Neural cell (in vitro differentiated cells): ENCODE data around the gene CLN6. TPM values are rescaled to one million over a fixed set of nuclear protein-coding genes. Genes with fewer than 3 reads are reported as not detected.

Experiments
- H2AFZ ChIP-seq: fragments of 200-600, 300-800 bp; sonication (generic), shearing (Covaris generic); 2 replicates; pipeline ENCODE4 v1.6.0; 2014; ENCODE audit warnings: low read depth, mild to moderate bottlenecking, antibody characterized with exemption, low read length, moderate library complexity
- H3F3A ChIP-seq: fragments of 200-600 bp; shearing (Covaris generic); 2 replicates; pipeline ENCODE4 v1.6.1; 2016; ENCODE audit warnings: mild to moderate bottlenecking, moderate library complexity, mixed read lengths, antibody characterized with exemption, low read length; ENCODE audit not compliant: insufficient read depth, poor library complexity, severe bottlenecking
- H3K27ac ChIP-seq: fragments of 200-600, 300-800 bp; sonication (generic), shearing (Covaris generic); 2 replicates; pipeline ENCODE4 v1.5.1; 2014; ENCODE audit warnings: mild to moderate bottlenecking, low read length, moderate library complexity
- H3K27me3 ChIP-seq: fragments of 300-800, 200-600 bp; sonication (generic), shearing (Covaris generic); 2 replicates; pipeline ENCODE4 v1.6.0; 2014; ENCODE audit warnings: mild to moderate bottlenecking, low read depth, low read length, moderate library complexity; ENCODE audit not compliant: insufficient read depth
- H3K36me3 ChIP-seq: fragments of 300-800, 200-600 bp; sonication (generic), shearing (Covaris generic); 2 replicates; pipeline ENCODE4 v1.5.1; 2014; ENCODE audit warnings: mild to moderate bottlenecking, antibody characterized with exemption, low read length, moderate library complexity; ENCODE audit not compliant: insufficient read depth
- H3K4me2 ChIP-seq: fragments of 300-800, 200-600 bp; sonication (generic), shearing (Covaris generic); 2 replicates; pipeline ENCODE4 v1.6.0; 2014; ENCODE audit warnings: mild to moderate bottlenecking, low read length
- H3K4me3 ChIP-seq: fragments of 300-800, 200-600 bp; sonication (generic), shearing (Covaris generic); 2 replicates; pipeline ENCODE4 v1.5.1; 2014; ENCODE audit warnings: mild to moderate bottlenecking, low read length, moderate library complexity
- H3K79me2 ChIP-seq: fragments of 200-600 bp; shearing (Covaris generic); replicated peaks from 2 replicates; pipeline ENCODE4 v1.6.0; 2014; ENCODE audit warnings: mild to moderate bottlenecking, low read length, moderate library complexity; ENCODE audit not compliant: insufficient read depth
- H3K9ac ChIP-seq: fragments of 300-800, 200-600 bp; sonication (generic), shearing (Covaris generic); 2 replicates; pipeline ENCODE4 v1.6.1; 2016; ENCODE audit warnings: mild to moderate bottlenecking, low read length, mixed read lengths
- H3K9me2 ChIP-seq: fragments of 200-600 bp; shearing (Covaris generic); 2 replicates; pipeline ENCODE4 v1.6.1; 2016; ENCODE audit warnings: mild to moderate bottlenecking, low read length, mixed read lengths; ENCODE audit not compliant: insufficient read depth
- H3K9me3 ChIP-seq: fragments of 200-600, 300-800 bp; sonication (generic), shearing (Covaris generic); 2 replicates; pipeline ENCODE4 v1.6.1; 2016; ENCODE audit warnings: mild to moderate bottlenecking, mixed run types, low read length, moderate library complexity, mixed read lengths
- H4K20me1 ChIP-seq: fragments of 200-600 bp; shearing (Covaris generic); 2 replicates; pipeline ENCODE4 v1.6.1; 2016; ENCODE audit warnings: mild to moderate bottlenecking, mixed run types; ENCODE audit not compliant: insufficient read depth
- CTCF ChIP-seq: fragments of 450-650 bp; IDR thresholded peaks from 2 replicates; pipeline ENCODE4 v1.5.1; 2014; ENCODE audit warnings: antibody characterized with exemption, mild to moderate bottlenecking, moderate library complexity; ENCODE audit not compliant: poor library complexity, severe bottlenecking
- EP300 ChIP-seq: fragments of 450-650 bp; conservative IDR thresholded peaks from 2 replicates; pipeline ENCODE4 v1.6.1; 2014; ENCODE audit warnings: antibody characterized with exemption, mild to moderate bottlenecking, moderate library complexity; ENCODE audit not compliant: poor library complexity, severe bottlenecking
- EZH2 ChIP-seq: fragments of 200-600, 300-800 bp; shearing (Covaris generic), sonication (generic); IDR thresholded peaks from 2 replicates; pipeline ENCODE4 v1.6.1; 2014; ENCODE audit warnings: antibody characterized with exemption, low read length, borderline replicate concordance, mild to moderate bottlenecking; ENCODE audit not compliant: insufficient read depth, poor library complexity, severe bottlenecking
- MXI1 ChIP-seq: fragments of 450-650 bp; conservative IDR thresholded peaks from 2 replicates; pipeline ENCODE4 v1.6.1; 2014; ENCODE audit warnings: antibody characterized with exemption, mild to moderate bottlenecking; ENCODE audit not compliant: poor library complexity, severe bottlenecking
- POLR2AphosphoS5 ChIP-seq: IDR thresholded peaks from 2 replicates; pipeline ENCODE4 v1.6.1; 2012
- RAD21 ChIP-seq: fragments of 450-650 bp; conservative IDR thresholded peaks from 2 replicates; pipeline ENCODE4 v1.6.1; 2014; ENCODE audit warnings: antibody characterized with exemption, mild to moderate bottlenecking, moderate library complexity
- SMC3 ChIP-seq: fragments of 450-650 bp; conservative IDR thresholded peaks from 2 replicates; pipeline ENCODE4 v1.6.1; 2014; ENCODE audit warnings: antibody characterized with exemption, mild to moderate bottlenecking, moderate library complexity; ENCODE audit not compliant: poor library complexity
- TAF1 ChIP-seq: IDR thresholded peaks from 2 replicates; pipeline ENCODE4 v1.6.1; 2012; ENCODE audit warnings: low read depth
- polyA plus RNA-seq: library from polyadenylated mRNA; depleted of rRNA; stranded (reverse); fragments of >200 nt; gene quantifications from 2 replicates; pipeline ENCODE4 v1.2.3, GENCODE V29; 2014
- TF ChIP-seq, protein P1 (sequence below): IDR thresholded peaks from 2 replicates; pipeline ENCODE4 v1.6.1; 2012; ENCODE audit warnings: borderline replicate concordance

Gene CLN6
- polyA plus RNA-seq, 1 donor from 2014 or later: 4.9 TPM

- Histone ChIP-seq H3K27me3 (no peaks in the 10 kb centered on the region), H3F3A (no peaks in the 10 kb centered on the region), H3K79me2 (no peaks in the 10 kb centered on the region), H3K9ac (peak overlapping the region; percentile 72), H4K20me1 (no peaks in the 10 kb centered on the region), H3K9me2 (no peaks in the 10 kb centered on the region), H3K9me3 (no peaks in the 10 kb centered on the region), H3K36me3 (no peaks in the 10 kb centered on the region), H3K4me2 (peak overlapping the region; percentile 73), H2AFZ (peak overlapping the region; percentile 27), H3K4me3 (peak overlapping the region; percentile 85), H3K27ac (no peak overlapping the region)
- peak; percentile 9 for TF ChIP-seq SMC3
- no peak for TF ChIP-seq RAD21
Observed at GRCh38 chr15:68228971-68229385, 550 bp downstream of the CLN6 start.

- H3F3A ChIP-seq: no peaks in the 10 kb centered on the region
- peak overlapping the region; percentile 73 for H3K4me2 ChIP-seq
- no peaks in the 10 kb centered on the region for H3K9me3 ChIP-seq
- H2AFZ ChIP-seq: peak overlapping the region; percentile 27
- no peaks in the 10 kb centered on the region for H3K79me2 ChIP-seq
- H3K4me3 ChIP-seq: peak overlapping the region; percentile 85
- H3K9ac ChIP-seq: peak overlapping the region; percentile 72
- no peak overlapping the region for H3K27ac ChIP-seq
- H3K36me3 ChIP-seq: no peaks in the 10 kb centered on the region
- no peaks in the 10 kb centered on the region for H3K27me3 ChIP-seq
- H3K9me2 ChIP-seq: no peaks in the 10 kb centered on the region
- no peaks in the 10 kb centered on the region for H4K20me1 ChIP-seq
- TF ChIP-seq RAD21 (no peak), TAF1 (no peak), EZH2 (no peak), MXI1 (no peak), CTCF (no peak), SMC3 (no peak), EP300 (no peak), POLR2AphosphoS5 (no peak)
- TF ChIP-seq, protein P1, sequence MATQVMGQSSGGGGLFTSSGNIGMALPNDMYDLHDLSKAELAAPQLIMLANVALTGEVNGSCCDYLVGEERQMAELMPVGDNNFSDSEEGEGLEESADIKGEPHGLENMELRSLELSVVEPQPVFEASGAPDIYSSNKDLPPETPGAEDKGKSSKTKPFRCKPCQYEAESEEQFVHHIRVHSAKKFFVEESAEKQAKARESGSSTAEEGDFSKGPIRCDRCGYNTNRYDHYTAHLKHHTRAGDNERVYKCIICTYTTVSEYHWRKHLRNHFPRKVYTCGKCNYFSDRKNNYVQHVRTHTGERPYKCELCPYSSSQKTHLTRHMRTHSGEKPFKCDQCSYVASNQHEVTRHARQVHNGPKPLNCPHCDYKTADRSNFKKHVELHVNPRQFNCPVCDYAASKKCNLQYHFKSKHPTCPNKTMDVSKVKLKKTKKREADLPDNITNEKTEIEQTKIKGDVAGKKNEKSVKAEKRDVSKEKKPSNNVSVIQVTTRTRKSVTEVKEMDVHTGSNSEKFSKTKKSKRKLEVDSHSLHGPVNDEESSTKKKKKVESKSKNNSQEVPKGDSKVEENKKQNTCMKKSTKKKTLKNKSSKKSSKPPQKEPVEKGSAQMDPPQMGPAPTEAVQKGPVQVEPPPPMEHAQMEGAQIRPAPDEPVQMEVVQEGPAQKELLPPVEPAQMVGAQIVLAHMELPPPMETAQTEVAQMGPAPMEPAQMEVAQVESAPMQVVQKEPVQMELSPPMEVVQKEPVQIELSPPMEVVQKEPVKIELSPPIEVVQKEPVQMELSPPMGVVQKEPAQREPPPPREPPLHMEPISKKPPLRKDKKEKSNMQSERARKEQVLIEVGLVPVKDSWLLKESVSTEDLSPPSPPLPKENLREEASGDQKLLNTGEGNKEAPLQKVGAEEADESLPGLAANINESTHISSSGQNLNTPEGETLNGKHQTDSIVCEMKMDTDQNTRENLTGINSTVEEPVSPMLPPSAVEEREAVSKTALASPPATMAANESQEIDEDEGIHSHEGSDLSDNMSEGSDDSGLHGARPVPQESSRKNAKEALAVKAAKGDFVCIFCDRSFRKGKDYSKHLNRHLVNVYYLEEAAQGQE: no peak
Observed at GRCh38 chr15:68228143-68228970, 1.2 kb downstream of the CLN6 start.
